C1 segment of cervical spinal cord (tissue), 14 donors: ENCODE data around the gene C19orf67.

Source experiments
- DNase-seq, 14 donors: peaks; one replicate each; lab custom pipeline; 2025; lab: John Stamatoyannopoulos, UW

C19orf67 gene

GRCh38 chr19:14086098-14086497, 515 bp upstream of the C19orf67 start:
- DNase-seq, result no peak

- no peak for DNase-seq
These were observed 3.0 kb downstream of the C19orf67 start for GRCh38 chr19:14082675-14082960.

DNA sequence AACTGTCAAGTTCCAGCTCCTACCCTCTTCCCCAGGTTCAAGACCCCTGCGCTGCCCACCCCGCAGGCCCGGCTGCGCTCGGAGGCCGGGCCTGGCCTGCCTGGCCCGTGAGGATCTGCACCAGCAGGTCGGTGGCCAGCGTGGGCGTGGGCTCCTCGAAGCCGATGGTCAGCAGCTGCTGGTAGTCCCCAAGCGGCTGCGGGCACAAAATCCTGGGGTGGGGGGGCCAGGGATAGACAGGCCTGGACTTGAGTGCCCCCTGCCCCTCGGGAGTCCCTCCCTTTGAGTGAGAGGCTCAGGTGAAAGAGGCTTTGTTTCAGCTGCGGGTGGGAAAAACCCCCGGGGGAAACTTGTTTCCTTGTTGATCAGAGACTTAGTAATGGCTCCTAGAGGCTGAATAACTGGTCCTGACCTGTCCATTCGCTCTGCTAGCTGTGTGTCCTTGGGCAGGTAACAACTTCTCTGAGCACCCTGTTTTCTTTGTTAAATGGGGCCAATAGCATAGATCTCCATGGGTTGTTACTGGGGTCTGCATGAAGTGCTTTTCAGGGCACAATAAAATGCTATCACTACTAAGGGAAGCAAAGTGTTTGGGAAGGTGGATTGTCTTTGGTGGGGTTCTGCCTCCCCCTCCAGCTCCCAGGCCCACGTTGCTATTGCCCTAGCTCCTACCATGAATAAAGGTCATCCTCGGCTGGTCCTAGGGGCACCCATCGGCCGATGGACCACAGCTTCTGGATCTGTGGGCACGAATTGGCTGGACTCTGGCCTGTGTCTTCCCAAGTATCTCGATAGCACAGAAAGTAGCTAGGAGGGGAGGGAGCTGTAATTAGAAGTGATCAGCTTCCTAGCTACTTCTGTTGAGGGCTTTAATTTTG, 3.5 kb downstream of the C19orf67 start:
- DNase-seq, result no peak

- DNase-seq, result peak; percentile 92 to 99 (median 96)
These were observed 4.4 kb downstream of the C19orf67 start for GRCh38 chr19:14080887-14081796.

DNA sequence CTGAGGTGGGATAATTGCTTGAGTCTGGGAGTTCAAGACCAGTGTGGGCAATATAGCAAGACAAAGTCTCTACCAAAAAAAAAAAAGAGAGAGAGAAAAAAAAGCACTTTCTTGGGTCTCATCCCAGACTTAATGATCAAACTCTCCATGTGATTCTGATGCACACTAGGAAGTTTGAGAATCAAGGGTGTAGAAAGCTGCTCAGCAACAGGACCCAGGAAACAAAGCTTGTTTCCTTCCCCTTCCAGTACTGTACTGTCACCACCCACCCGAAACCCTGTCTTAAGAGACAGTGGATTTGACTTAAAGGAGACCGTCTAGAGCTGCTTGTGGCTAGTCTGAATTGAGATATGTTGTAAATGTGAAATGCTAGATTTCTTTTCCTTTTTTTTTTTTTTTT, 7.2 kb downstream of the C19orf67 start:
- DNase-seq, result no peak

- peak in 11 of 14 donors; percentile 45 to 73 (median 55) for DNase-seq
These were observed 11.4 kb downstream of the C19orf67 start for GRCh38 chr19:14073925-14074838.

- peak in 12 of 14 donors; percentile 28 to 86 (median 65) for DNase-seq
These were observed 12.2 kb downstream of the C19orf67 start for GRCh38 chr19:14073261-14073924.

DNA sequence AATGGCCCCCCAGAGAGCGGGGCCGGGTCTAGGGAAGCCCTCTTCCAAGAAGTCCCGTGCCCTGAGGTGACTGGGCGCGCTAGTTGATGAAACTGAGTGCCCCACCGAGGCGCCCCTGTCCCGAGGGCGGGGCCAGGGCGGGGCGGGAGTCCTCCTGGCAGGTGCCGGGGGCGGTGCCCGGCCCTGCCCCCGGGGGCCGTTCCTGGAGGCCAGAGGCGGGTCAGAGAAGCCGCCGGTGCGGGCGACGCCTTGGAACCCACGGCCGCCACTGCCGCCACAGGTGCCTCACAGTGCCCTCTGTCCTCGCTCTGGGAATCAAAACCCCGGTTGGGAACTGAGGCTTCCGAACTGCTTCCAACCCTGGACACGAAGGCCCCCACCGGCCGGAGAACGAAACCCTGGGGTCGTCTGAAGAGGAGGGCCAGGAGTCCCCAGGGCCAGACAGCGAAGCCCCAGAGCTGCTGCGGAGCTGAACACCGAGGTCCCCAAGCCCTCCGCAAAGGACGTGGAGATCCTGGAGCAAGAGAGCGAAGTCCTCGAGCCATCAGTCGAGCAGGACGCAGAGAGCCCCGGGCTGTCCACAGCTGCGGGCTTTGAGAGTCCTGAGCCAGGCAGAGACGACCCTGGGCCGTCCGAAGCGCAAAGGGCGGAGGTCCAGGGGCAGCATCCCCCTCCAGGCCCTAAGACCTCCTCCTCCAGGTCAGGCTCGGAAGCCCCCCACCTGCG, 12.9 kb downstream of the C19orf67 start, which contains the start of gene MISP3:
TSS of gene MISP3 (plus strand) at position 252 of the 726 bp plus-strand sequence. CDS start 524 bp downstream, outside the sequence.
- DNase-seq, result peak in 7 of 14 donors; percentile 20 to 58 (median 54)

DNA sequence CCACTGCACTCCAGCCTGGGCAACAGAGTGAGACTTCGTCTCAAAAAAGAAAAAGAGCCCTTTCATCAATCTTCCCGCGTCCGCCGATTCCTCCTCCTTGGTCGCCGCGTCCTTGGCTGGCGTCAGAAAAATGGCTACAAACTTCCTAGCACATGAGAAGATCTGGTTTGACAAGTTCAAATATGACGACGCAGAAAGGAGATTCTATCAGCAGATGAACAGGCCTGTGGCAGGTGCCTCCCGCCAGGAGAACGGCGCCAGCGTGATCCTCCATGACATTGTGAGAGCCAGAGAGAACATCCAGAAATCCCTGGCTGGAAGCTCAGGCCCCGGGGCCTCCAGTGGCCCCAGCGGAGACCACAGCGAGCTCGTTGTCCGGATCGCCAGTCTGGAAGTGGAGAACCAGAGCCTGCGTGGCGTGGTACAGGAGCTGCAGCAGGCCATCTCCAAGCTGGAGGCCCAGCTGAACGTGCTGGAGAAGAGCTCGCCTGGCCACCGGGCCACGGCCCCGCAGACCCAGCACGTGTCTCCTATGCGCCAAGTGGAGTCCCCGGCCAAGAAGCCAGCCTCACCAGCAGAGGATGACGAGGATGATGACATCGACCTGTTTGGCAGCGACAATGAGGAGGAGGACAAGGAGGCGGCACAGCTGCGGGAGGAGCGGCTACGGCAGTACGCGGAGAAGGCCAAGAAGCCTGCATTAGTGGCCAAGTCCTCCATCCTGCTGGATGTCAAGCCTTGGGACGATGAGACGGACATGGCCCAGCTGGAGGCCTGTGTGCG, 15.1 kb downstream of the C19orf67 start:
- no peak for DNase-seq

DNA sequence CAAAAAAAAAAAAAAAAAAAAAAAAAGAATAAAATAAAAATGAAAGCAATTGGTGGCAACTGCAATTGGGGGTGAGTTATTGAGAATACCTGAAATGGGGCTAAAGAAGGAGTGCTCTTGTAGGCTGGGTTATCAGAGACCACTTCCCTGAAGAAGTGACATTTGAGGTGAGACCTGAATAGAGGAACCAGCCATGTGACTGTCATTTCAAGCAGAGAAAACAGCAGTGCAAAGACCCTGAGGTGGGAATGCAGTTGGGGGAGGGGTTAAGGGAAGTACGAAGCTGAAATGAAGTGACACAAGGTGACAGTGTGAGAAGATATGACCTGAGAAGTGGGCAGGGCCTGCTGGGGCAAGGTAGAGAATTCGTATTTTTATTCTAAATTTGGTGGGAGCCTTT, 19.4 kb downstream of the C19orf67 start:
- DNase-seq, result no peak

DNA sequence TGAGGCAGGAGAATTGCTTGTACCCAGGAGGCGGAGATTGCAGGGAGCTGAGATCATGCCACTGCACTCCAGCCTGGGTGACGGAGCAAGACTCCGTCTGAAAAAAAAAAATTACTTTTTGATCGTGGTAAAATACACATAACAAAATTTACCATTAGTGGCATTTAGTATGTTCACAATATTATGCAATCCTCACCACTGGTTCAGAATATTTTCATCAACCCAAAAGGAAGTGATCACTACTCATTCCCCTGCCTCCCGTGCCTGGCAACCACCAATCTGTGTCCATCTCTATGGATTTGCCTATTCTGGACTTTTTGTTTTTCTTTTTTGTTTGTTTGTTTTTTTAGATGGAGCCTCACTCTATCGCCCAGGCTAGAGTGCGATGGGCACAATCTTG, 22.5 kb downstream of the C19orf67 start:
- DNase-seq, result no peak

GRCh38 chr19:14062558-14062855, 23.1 kb downstream of the C19orf67 start:
- no peak for DNase-seq

- DNase-seq, result no peak
These were observed 23.6 kb downstream of the C19orf67 start, which contains the start of gene PALM3 for GRCh38 chr19:14061751-14062557. Gene PALM3 (minus strand): TSS chr19:14062076. CDS start chr19:14061980, 96 bp downstream.

- DNase-seq, result no peak
These were observed 24.4 kb downstream of the C19orf67 start for GRCh38 chr19:14061081-14061749.

DNA sequence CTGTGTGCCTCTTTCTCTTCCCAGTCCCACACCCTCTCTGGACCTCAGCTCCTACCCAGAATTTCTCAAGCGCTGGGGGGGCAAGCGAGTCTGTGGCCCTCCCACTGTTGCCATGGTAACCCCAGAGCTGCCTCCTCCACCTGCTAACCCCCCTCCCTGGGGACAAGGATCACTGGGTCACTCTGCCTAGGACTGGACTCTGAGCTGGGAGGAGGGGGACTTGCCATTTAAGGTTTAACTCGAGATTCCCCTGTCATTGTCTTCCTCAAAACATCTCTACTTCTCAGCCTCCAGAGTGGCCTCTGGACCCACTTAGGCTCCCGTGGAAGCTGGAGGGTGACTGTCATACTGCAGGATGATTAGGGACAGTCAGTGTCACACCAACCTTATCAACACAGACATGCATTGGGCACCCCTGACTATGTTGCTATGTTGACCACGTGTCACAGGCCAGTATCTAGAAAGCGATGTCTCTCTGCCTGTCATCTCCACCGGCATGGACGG, 25.9 kb downstream of the C19orf67 start:
- no peak for DNase-seq

GRCh38 chr19:14059093-14059480, 26.5 kb downstream of the C19orf67 start:
- DNase-seq, result no peak

DNA sequence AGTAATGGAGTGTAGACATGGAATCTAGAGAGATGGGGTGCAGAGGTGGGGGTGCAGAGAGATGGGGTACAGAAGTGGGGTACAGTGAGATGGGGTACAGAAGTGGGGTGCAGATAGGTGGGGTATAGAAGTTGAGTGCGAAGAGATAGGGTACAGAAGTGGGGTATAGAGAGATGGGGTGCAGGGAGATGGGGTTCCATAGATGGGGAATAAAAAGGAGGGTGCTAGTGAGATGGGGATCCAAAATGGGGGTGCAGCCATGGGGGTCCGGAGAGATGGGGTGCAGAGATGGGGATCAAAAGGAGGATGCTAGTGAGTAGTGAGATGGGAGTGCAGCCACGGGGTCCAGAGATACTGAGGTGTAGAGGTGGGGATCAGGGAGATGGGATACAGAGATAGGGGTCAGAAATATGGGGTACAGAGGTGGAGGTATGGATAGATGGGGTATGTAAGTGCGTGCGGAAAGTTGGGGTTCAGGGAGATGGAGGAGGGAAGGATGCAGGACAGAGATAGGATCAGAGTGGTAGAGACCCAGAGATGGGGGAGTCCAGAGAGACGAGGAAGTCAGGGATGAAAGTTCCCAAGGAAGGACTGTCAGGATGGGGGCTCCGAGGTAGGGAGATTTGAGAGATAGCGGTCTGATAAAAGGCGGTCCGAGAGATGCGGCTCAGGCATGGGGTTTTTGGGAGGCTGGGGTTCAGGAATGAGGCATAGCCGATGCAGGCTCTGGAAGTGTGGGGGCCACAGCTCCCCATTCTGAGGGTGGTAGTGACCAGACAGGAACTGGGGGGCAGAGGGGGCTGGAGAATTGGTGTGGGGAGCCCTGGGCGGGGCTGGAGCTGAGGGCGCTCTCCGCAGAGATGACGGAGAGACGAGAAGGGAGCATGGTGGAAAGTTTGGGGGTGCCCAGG, 27.1 kb downstream of the C19orf67 start:
- DNase-seq, result no peak
